HL-60 (cell line): ENCODE results near the gene RBCK1.

Experiments
- GABPA ChIP-seq: IDR thresholded peaks from 2 replicates; pipeline ENCODE4 v1.6.1; 2012; ENCODE audit warnings: low read depth
- POLR2AphosphoS5 ChIP-seq: IDR thresholded peaks from 2 replicates; pipeline ENCODE4 v1.6.1; 2012; ENCODE audit warnings: low read depth
- TF ChIP-seq, protein P1 (sequence below): IDR thresholded peaks from one replicate; pipeline ENCODE4 v1.5.1; 2011; ENCODE audit warnings: low read length, control low read depth, inconsistent platforms; ENCODE audit not compliant: insufficient read depth
- TF ChIP-seq, protein P2 (sequence below): IDR thresholded peaks from 2 replicates; pipeline ENCODE4 v1.6.1; 2012; ENCODE audit warnings: low read depth; ENCODE audit not compliant: insufficient replicate concordance

DNA sequence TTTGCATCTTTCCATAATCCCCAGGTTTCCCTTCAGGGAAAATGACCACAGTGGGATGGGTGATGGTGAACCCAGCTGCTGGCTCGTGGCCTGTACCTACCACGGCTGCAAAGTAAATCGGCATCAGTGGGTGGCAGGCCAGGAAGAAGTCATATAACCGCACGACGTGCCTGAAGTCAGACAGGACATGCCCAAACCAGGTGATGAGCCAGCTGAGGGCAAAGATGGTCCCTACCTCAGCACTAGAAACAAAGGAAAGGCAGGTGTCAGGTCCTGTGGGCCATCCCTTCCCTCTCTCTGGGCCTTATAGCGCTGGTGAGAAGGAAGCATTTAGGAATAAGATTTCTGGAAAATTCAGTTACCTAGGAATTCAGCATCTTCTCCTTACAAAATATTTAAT, 32.0 kb downstream of the RBCK1 start:
- TF ChIP-seq, protein P1, sequence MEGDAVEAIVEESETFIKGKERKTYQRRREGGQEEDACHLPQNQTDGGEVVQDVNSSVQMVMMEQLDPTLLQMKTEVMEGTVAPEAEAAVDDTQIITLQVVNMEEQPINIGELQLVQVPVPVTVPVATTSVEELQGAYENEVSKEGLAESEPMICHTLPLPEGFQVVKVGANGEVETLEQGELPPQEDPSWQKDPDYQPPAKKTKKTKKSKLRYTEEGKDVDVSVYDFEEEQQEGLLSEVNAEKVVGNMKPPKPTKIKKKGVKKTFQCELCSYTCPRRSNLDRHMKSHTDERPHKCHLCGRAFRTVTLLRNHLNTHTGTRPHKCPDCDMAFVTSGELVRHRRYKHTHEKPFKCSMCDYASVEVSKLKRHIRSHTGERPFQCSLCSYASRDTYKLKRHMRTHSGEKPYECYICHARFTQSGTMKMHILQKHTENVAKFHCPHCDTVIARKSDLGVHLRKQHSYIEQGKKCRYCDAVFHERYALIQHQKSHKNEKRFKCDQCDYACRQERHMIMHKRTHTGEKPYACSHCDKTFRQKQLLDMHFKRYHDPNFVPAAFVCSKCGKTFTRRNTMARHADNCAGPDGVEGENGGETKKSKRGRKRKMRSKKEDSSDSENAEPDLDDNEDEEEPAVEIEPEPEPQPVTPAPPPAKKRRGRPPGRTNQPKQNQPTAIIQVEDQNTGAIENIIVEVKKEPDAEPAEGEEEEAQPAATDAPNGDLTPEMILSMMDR = no peak
- TF ChIP-seq POLR2AphosphoS5 (no peak), GABPA (no peak)
- TF ChIP-seq, protein P2, sequence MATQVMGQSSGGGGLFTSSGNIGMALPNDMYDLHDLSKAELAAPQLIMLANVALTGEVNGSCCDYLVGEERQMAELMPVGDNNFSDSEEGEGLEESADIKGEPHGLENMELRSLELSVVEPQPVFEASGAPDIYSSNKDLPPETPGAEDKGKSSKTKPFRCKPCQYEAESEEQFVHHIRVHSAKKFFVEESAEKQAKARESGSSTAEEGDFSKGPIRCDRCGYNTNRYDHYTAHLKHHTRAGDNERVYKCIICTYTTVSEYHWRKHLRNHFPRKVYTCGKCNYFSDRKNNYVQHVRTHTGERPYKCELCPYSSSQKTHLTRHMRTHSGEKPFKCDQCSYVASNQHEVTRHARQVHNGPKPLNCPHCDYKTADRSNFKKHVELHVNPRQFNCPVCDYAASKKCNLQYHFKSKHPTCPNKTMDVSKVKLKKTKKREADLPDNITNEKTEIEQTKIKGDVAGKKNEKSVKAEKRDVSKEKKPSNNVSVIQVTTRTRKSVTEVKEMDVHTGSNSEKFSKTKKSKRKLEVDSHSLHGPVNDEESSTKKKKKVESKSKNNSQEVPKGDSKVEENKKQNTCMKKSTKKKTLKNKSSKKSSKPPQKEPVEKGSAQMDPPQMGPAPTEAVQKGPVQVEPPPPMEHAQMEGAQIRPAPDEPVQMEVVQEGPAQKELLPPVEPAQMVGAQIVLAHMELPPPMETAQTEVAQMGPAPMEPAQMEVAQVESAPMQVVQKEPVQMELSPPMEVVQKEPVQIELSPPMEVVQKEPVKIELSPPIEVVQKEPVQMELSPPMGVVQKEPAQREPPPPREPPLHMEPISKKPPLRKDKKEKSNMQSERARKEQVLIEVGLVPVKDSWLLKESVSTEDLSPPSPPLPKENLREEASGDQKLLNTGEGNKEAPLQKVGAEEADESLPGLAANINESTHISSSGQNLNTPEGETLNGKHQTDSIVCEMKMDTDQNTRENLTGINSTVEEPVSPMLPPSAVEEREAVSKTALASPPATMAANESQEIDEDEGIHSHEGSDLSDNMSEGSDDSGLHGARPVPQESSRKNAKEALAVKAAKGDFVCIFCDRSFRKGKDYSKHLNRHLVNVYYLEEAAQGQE = no peak
